Activated CD8-positive, alpha-beta memory T cell treated with anti-CD3 and anti-CD28 coated beads, Interleukin-2, amount 10 ng/mL, durations not matched to agents 7 days and 5 days (primary cell): ENCODE data around the gene CAPZA1. TPM values are rescaled to one million over a fixed set of nuclear protein-coding genes. Genes with fewer than 3 reads are reported as not detected.

Source experiments
- ATAC-seq: fragments of 150-1000 bp; cut with Tn5 transposase; one replicate; pipeline ENCODE4 v1.10.0; 2021; ENCODE audit warnings: moderate library complexity
- CTCF ChIA-PET: fragments of 350-600 bp; sonication (Branson Sonifier 250); formaldehyde crosslinking; loops from one replicate; lab custom pipeline; 2021; ENCODE audit warnings: antibody characterized with exemption; lab: Charles Lee
- DNase-seq: peaks from one replicate; pipeline ENCODE4 v3.0.0-alpha.2; 2020
- H3K27ac Mint-ChIP-seq: one replicate; pipeline ENCODE4 v1.8.0; 2021; ENCODE audit warnings: mild to moderate bottlenecking, mixed read lengths
- H3K27me3 Mint-ChIP-seq: one replicate; pipeline ENCODE4 v1.8.0; 2021; ENCODE audit warnings: mixed read lengths
- H3K36me3 Mint-ChIP-seq: one replicate; pipeline ENCODE4 v1.8.0; 2021; ENCODE audit warnings: mild to moderate bottlenecking, mixed read lengths
- H3K4me1 Mint-ChIP-seq: one replicate; pipeline ENCODE4 v1.8.0; 2021; ENCODE audit warnings: mixed read lengths
- H3K4me3 Mint-ChIP-seq: one replicate; pipeline ENCODE4 v1.8.0; 2021; ENCODE audit warnings: mild to moderate bottlenecking, moderate library complexity, mixed read lengths
- H3K9me3 Mint-ChIP-seq: one replicate; pipeline ENCODE4 v1.8.0; 2022; ENCODE audit warnings: low read depth, mixed read lengths
- total RNA-seq, 2 experiments: library from RNA; stranded (reverse); gene quantifications; one replicate each; pipeline ENCODE4 v1.2.3, GENCODE V29; 2021

The CAPZA1 gene
- total RNA-seq, 2 experiments from 2014 or later, result 293 to 301 TPM

DNA sequence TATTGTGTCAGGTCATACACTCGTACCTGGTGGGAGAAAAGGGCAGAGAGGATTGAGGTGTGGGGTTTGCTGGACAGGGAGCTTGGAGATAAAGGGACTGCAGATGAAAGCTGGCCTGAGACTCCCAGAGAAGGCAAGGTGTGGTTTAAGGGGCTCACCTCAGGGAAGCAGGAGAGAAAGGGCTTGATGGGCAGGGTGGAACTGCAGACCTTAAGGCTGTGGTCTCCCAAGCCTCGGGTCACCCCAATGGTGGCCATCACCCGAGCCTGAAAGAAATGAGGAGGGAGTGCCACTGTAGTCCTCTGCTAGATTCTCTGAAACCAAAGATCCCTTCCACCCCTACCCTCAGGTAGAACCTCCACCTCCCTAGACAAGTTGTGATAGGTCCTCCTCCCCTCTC is 91.0 kb downstream of the CAPZA1 start:
- Mint-ChIP-seq H3K4me1 (peaks cover 18% of the 10 kb centered on the region), H3K36me3 (no peaks in the 10 kb centered on the region), H3K4me3 (no peak overlapping the region), H3K27me3 (peaks cover 51% of the 10 kb centered on the region), H3K27ac (no peak overlapping the region), H3K9me3 (no peaks in the 10 kb centered on the region)
- CTCF ChIA-PET, result interaction anchor here (0.9 to 4.0 kb wide), 6 partner anchors 8 to 362 kb away, joined by 3 to 24 read pairs (median 4); partner anchors contain the start of genes LRIG2 and MOV10
- DNase-seq (no peak), ATAC-seq (no peak)

DNA sequence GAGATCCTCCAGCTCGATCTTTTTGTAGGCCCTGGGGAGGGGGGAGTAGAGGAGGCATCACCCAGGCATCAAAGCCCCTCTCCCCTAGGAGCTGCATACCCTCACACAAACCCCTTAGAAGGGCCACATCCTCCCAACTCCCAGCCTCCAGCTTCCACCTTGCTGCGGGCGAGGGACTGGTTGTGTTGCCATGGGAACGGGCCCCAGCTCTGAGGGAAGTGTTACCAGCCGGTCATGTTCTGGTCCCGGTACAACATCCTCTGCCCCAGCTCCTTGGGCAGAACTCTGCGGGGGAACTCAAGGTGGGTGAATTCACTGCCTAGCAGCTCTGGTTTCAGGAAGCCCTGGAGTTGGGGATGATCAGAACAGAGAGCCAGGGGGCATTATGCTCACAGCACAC is 91.4 kb downstream of the CAPZA1 start:
- Mint-ChIP-seq H3K4me1 (peaks cover 18% of the 10 kb centered on the region), H3K4me3 (no peak overlapping the region), H3K27me3 (peaks cover 51% of the 10 kb centered on the region), H3K9me3 (no peaks in the 10 kb centered on the region), H3K36me3 (no peaks in the 10 kb centered on the region), H3K27ac (no peak overlapping the region)
- CTCF ChIA-PET, result interaction anchor here (0.9 to 4.0 kb wide), 5 partner anchors 36 to 362 kb away, joined by 3 to 24 read pairs (median 4); partner anchors contain the start of genes LRIG2 and MOV10
- DNase-seq (no peak), ATAC-seq (no peak)

GRCh38 chr1:112711670-112712069 is 92.0 kb downstream of the CAPZA1 start:
- Mint-ChIP-seq H3K4me1 (peaks cover 22% of the 10 kb centered on the region), H3K27me3 (peaks cover 51% of the 10 kb centered on the region), H3K4me3 (no peak overlapping the region), H3K36me3 (no peaks in the 10 kb centered on the region), H3K27ac (no peak overlapping the region), H3K9me3 (no peaks in the 10 kb centered on the region)
- no peak for DNase-seq
- CTCF ChIA-PET, result interaction anchor here (1.8 kb wide), 1 partner anchor 90 kb away, joined by 4 read pairs; no protein-coding TSS in a partner anchor
- ATAC-seq, result no peak

- DNase-seq (no peak), ATAC-seq (no peak)
- H3K36me3 Mint-ChIP-seq, result no peaks in the 10 kb centered on the region
- no peak overlapping the region for H3K4me3 Mint-ChIP-seq
- no peak overlapping the region for H3K27ac Mint-ChIP-seq
- H3K9me3 Mint-ChIP-seq, result no peaks in the 10 kb centered on the region
- CTCF ChIA-PET, result no interaction called here
- H3K27me3 Mint-ChIP-seq, result peaks cover 51% of the 10 kb centered on the region
- peaks cover 24% of the 10 kb centered on the region for H3K4me1 Mint-ChIP-seq
These were observed 92.6 kb downstream of the CAPZA1 start for GRCh38 chr1:112712191-112712590.

- CTCF ChIA-PET, result no interaction called here
- H3K36me3 Mint-ChIP-seq, result no peaks in the 10 kb centered on the region
- H3K9me3 Mint-ChIP-seq, result no peaks in the 10 kb centered on the region
- ATAC-seq, result no peak
- peaks cover 25% of the 10 kb centered on the region for H3K4me1 Mint-ChIP-seq
- H3K27ac Mint-ChIP-seq, result no peak overlapping the region
- peaks cover 49% of the 10 kb centered on the region for H3K27me3 Mint-ChIP-seq
- H3K4me3 Mint-ChIP-seq, result no peak overlapping the region
- DNase-seq, result no peak
These were observed 93.1 kb downstream of the CAPZA1 start for GRCh38 chr1:112712701-112713128.

DNA sequence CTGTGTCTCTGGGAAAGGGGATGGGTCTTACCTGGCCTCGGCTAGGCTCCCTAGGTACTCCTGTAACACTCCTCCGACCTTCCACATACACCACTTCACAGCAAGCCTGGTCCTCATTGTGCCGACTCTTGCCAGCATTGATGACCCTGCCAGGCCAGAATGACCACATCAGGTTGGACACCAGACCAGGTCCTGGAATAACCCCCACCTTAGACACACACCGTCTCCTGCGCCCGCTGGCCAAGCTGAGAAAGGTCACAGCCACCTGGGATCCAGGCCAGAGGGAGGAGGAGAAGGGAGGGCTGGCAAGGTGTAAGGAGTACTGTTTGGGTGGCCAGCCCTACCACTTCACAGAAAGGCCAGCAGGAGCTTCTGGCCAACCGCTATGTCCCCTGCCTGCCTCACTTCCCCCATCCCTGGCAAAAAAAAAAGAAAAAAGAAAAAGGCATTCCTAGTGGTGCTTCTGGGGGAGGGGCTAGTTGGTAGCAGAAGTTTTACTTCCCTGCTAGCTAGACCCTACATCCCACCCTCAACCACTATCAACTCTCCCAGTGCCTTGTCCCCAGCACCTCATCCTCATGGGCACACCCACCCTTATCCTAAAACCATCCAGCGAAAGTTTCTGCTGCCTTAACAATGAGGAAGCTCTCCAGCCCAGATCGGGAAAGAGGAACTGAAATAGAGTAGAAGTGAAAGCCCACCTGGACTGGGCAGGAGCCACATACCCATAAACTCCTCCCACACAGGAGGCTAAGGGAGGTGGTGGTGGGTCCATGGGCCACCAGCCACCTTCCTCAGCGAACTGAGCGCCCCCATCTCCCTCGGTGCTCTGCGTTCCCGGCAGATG is 94.1 kb downstream of the CAPZA1 start:
- DNase-seq (no peak), ATAC-seq (no peak)
- H3K27me3 Mint-ChIP-seq, result peaks cover 41% of the 10 kb centered on the region
- no peak overlapping the region for H3K4me3 Mint-ChIP-seq
- no peaks in the 10 kb centered on the region for H3K36me3 Mint-ChIP-seq
- peaks cover 28% of the 10 kb centered on the region for H3K4me1 Mint-ChIP-seq
- CTCF ChIA-PET, result interaction anchor here (0.9 to 10.8 kb wide), 6 partner anchors 10 to 323 kb away, joined by 3 to 219 read pairs (median 16); no protein-coding TSS in a partner anchor
- no peak overlapping the region for H3K27ac Mint-ChIP-seq
- no peaks in the 10 kb centered on the region for H3K9me3 Mint-ChIP-seq

DNA sequence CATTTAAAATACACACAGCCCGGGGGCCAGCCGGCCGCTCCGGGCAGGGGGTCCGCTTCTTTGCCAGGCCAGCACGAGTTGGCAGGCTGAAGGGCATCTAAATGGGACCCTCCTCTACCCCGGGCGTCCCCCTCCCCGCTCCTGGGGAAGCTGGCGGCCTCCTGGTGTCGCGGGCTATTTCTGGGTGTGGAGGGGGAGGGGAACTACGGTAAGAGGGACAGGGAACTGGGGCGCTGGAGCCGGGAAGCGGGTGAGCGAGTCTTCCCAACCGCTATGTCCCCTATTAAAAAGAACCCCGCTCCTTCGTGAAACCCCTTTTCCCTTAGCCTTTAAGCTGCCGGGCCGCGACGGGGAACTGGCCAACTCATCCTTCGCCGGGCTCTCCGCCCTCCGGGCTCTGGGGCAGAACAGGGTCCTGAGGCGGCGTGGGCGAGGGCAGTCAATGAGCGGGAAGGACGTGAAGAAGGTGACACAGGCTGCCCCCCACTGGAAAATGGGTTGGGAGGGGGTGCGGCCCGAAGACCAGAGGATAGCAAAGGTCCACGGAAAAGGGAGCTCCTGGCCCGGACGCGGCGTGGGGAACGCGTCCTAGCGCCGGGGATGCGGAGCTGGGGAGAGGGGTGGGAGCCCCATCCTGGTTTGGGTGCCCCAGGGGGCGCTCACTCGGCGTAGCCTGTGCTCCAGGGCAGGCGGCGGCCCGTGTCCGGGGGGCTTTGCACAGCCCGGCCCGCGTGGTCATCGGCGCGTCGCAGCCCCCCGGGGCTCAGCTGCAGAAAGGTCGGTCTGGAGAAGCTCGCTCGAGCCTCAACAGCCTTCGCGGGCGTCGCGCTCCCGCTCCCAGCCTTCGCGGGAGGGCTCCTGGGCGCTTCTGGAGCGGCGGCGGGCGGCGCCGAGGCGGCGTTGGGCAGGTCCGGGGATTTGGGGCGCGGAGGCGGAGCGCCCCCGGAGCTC is 95.0 kb downstream of the CAPZA1 start:
- ATAC-seq (peak; percentile 3), DNase-seq (no peak)
- Mint-ChIP-seq H3K9me3 (no peaks in the 10 kb centered on the region), H3K4me3 (peak overlapping the region; percentile 68), H3K36me3 (no peaks in the 10 kb centered on the region), H3K27me3 (peaks cover 39% of the 10 kb centered on the region), H3K27ac (no peak overlapping the region), H3K4me1 (peaks cover 26% of the 10 kb centered on the region)
- CTCF ChIA-PET, result interaction anchor here (0.6 to 10.8 kb wide), 36 partner anchors 7 to 1190 kb away, joined by 3 to 219 read pairs (median 4); partner anchors contain the start of genes AP4B1, CAPZA1, LRIG2 and MOV10

GRCh38 chr1:112715264-112716053 is 95.8 kb downstream of the CAPZA1 start, which contains the start of gene PPM1J:
TSS of gene PPM1J (minus strand) at chr1:112715332. CDS start at chr1:112715301, 31 bp downstream.
- CTCF ChIA-PET, result interaction anchor here (0.5 to 10.8 kb wide), 41 partner anchors 8 to 1189 kb away, joined by 3 to 219 read pairs (median 4); partner anchors contain the start of genes AP4B1, CAPZA1, LRIG2 and MOV10
- Mint-ChIP-seq H3K4me3 (peak within 1 kb of the TSS; percentile 80), H3K27me3 (peaks cover 40% of the 10 kb centered on the region), H3K27ac (peak within 1 kb of the TSS; percentile 69), H3K9me3 (no peaks in the 10 kb centered on the region), H3K36me3 (no peaks in the 10 kb centered on the region), H3K4me1 (peaks cover 24% of the 10 kb centered on the region)
- DNase-seq (peak; percentile 99), ATAC-seq (peak; percentile 93)

DNA sequence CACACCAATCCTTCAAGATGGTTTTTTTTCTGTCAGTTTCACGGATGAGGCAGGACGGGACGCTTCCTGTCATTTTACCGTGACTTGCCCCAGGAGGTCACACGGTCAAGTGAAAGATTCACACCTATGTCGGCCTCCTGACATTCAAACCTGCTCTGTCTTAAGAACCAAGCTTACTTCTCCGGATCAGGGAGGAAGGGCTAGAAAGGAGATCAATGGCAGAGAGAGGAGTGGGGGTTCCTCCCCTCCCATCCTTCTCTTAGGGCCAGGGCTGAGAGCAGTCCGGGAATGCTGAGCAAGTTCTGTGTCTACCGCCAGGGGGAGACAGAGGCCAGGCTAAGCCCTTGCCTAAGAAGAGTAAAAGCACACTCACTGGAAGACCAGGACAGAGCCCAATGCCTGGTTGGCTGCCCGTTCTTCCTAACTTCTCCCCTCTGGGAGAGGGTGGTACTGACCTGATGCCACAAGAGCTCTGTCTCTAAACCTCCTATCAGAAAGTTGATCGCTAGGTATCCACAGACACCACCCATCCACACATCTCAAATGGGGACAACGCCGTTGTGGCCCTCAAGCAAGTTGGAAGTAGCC is 96.6 kb downstream of the CAPZA1 start:
- H3K4me1 Mint-ChIP-seq, result peaks cover 24% of the 10 kb centered on the region
- DNase-seq, result peak; percentile 85
- CTCF ChIA-PET, result interaction anchor here (0.9 to 10.8 kb wide), 34 partner anchors 9 to 1188 kb away, joined by 3 to 219 read pairs (median 4); partner anchors contain the start of genes AP4B1, CAPZA1, LRIG2 and MOV10
- H3K27ac Mint-ChIP-seq, result no peak overlapping the region
- no peaks in the 10 kb centered on the region for H3K36me3 Mint-ChIP-seq
- H3K27me3 Mint-ChIP-seq, result peaks cover 36% of the 10 kb centered on the region
- H3K4me3 Mint-ChIP-seq, result peak overlapping the region; percentile 80
- ATAC-seq, result peak; percentile 29
- no peaks in the 10 kb centered on the region for H3K9me3 Mint-ChIP-seq

DNA sequence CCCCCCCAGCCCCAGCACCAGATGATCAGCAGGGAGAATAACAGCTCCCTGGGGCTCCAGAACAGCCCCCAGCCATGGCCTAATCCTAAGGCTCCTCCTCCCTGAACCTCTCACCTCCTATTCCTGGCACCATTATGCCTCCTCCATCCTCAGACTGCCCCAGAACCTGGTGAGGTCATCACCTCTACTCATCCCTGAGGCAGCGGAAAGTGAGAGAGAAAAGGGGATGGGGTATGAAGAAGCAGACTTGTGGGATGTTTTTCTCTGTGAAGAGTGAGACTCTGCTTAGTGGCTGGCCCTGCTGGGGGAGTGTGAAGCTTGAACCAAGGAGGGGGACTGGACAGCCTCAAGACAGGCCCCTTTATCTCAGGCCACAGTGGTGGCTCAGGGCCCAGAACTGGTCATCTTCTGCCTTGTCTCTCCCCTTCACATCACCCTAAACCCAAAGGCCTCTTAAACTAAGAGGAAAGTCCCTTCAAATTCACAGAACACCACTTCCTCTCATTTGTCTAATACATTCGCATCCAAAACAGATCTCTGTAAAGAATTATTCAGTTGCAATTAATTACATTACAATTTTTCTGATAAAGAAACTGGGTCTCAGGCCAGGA is 97.7 kb downstream of the CAPZA1 start:
- no peaks in the 10 kb centered on the region for H3K36me3 Mint-ChIP-seq
- no peak overlapping the region for H3K27ac Mint-ChIP-seq
- ATAC-seq, result no peak
- no peak overlapping the region for H3K4me3 Mint-ChIP-seq
- H3K27me3 Mint-ChIP-seq, result peaks cover 45% of the 10 kb centered on the region
- peaks cover 24% of the 10 kb centered on the region for H3K4me1 Mint-ChIP-seq
- CTCF ChIA-PET, result interaction anchor here (0.6 to 10.8 kb wide), 17 partner anchors 9 to 421 kb away, joined by 3 to 219 read pairs (median 7); partner anchors contain the start of genes LRIG2, MOV10 and RHOC
- DNase-seq, result no peak
- no peaks in the 10 kb centered on the region for H3K9me3 Mint-ChIP-seq

DNA sequence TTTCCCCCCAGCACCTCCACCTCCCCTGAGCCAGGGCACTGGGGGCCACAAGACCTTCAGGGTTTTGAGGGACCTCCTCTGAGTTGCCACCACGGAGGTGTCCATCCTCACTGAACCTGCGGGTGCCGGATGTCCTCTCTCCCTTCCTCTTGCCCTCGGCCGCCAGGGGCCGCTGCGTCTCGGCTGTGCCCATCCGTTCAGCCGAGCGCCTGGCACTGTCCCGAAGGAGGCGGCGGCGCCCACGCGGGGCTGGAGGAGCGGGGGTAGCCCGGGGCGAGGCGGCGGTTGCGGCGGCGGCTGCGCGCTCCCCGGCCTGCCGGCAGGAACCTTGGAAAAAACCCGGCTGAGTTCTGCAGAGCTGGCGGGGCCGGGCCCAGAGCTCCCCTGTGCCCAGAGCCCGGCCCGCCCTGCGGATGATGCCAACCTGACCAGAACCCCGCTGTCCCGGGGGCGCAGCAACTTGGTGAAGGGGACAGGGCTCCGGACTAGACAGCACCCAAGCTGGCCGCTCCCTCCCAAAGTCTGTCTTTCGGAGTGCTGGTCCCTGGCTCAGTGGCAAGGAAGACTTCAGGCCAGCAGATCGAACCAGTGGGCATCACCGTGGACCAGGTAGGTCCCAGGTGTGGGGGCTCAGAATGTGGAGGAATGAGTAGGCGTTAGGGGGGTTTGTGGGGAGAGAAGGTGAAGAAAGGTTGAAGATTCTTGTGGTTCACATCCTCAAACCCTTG is 99.2 kb downstream of the CAPZA1 start:
- no peaks in the 10 kb centered on the region for H3K9me3 Mint-ChIP-seq
- peaks cover 33% of the 10 kb centered on the region for H3K27me3 Mint-ChIP-seq
- DNase-seq, result peak; percentile 82
- ATAC-seq, result peak; percentile 37
- no peak overlapping the region for H3K27ac Mint-ChIP-seq
- H3K36me3 Mint-ChIP-seq, result no peaks in the 10 kb centered on the region
- peaks cover 31% of the 10 kb centered on the region for H3K4me1 Mint-ChIP-seq
- CTCF ChIA-PET, result interaction anchor here (0.7 to 10.8 kb wide), 24 partner anchors 8 to 981 kb away, joined by 3 to 219 read pairs (median 4); partner anchors contain the start of genes LRIG2, MOV10 and RHOC
- peak overlapping the region; percentile 1 for H3K4me3 Mint-ChIP-seq
